ENCODE data around the gene TTLL11.

GRCh38 chr9:121870271-121870670 is 222.8 kb downstream of the TTLL11 start:
- TF ChIP-seq EP300 (conservative IDR thresholded peaks at IDR 0.05; ENCODE audit: poor library complexity, severe bottlenecking) (no peak), CTCF (IDR thresholded peaks at IDR 0.05; ENCODE audit: poor library complexity, severe bottlenecking) (no peak), EZH2 (IDR thresholded peaks at IDR 0.05; ENCODE audit: borderline replicate concordance, insufficient read depth, low read length, poor library complexity, severe bottlenecking) (no peak), SMC3 (conservative IDR thresholded peaks at IDR 0.05; ENCODE audit: poor library complexity) (no peak), REST (IDR thresholded peaks at IDR 0.05; ENCODE audit: borderline replicate concordance) (no peak), RAD21 (conservative IDR thresholded peaks at IDR 0.05) (no peak), TAF1 (IDR thresholded peaks at IDR 0.05; ENCODE audit: low read depth) (no peak), POLR2AphosphoS5 (IDR thresholded peaks at IDR 0.05) (no peak), MXI1 (conservative IDR thresholded peaks at IDR 0.05; ENCODE audit: poor library complexity, severe bottlenecking) (no peak)
